GM06990 (cell line): ENCODE data around the gene TPSG1.

Source experiments
- DNase-seq: peaks from one replicate; pipeline ENCODE4 v3.0.0-alpha.2; 2011; ENCODE audit not compliant: insufficient read length; ENCODE audit errors: extremely low read depth
- H3K27me3 ChIP-seq: replicated peaks from 2 replicates; pipeline ENCODE4 v1.6.0; 2011; ENCODE audit warnings: low read length; ENCODE audit not compliant: control insufficient read depth, insufficient read depth
- H3K36me3 ChIP-seq: 2 replicates; pipeline ENCODE4 v1.5.1; 2011; ENCODE audit warnings: low read length; ENCODE audit not compliant: control insufficient read depth, insufficient read depth
- H3K4me3 ChIP-seq: replicated peaks from 2 replicates; pipeline ENCODE4 v1.5.1; 2011; ENCODE audit warnings: low read depth, mild to moderate bottlenecking, control low read depth, low read length
- TF ChIP-seq, protein P1 (sequence below): IDR thresholded peaks from 2 replicates; pipeline ENCODE4 v1.5.1; 2011; ENCODE audit warnings: low read length, control low read depth, mild to moderate bottlenecking, inconsistent platforms; ENCODE audit not compliant: insufficient read depth, poor library complexity, severe bottlenecking

The TPSG1 gene

GRCh38 chr16:1177750-1178149, 47.3 kb downstream of the TPSG1 start:
- Histone ChIP-seq H3K36me3 (no peaks in the 10 kb centered on the region), H3K27me3 (no peaks in the 10 kb centered on the region), H3K4me3 (no peak overlapping the region)
- DNase-seq, result no peak
- TF ChIP-seq, protein P1, sequence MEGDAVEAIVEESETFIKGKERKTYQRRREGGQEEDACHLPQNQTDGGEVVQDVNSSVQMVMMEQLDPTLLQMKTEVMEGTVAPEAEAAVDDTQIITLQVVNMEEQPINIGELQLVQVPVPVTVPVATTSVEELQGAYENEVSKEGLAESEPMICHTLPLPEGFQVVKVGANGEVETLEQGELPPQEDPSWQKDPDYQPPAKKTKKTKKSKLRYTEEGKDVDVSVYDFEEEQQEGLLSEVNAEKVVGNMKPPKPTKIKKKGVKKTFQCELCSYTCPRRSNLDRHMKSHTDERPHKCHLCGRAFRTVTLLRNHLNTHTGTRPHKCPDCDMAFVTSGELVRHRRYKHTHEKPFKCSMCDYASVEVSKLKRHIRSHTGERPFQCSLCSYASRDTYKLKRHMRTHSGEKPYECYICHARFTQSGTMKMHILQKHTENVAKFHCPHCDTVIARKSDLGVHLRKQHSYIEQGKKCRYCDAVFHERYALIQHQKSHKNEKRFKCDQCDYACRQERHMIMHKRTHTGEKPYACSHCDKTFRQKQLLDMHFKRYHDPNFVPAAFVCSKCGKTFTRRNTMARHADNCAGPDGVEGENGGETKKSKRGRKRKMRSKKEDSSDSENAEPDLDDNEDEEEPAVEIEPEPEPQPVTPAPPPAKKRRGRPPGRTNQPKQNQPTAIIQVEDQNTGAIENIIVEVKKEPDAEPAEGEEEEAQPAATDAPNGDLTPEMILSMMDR, result no peak

DNA sequence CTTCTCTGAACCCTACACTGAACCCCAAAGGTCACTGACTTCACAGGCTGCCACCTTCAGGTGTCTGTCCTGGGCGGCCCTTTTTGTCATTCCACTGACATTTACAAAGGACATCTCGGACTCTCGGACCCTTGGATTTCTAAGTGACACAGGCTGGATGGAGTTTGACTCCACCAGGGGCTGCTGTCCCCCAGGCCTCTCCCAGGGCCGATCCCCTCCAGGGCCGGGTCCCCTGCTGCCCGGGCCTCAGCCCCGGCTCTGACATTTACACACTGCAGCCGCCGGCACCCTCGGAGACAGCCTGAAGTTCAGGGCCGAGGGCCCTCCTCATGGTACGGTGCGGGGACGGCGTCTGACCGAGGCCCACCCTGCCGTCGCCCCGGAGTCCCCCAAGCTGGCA, 48.0 kb downstream of the TPSG1 start:
- TF ChIP-seq, protein P1, result no peak
- no peaks in the 10 kb centered on the region for H3K27me3 ChIP-seq
- H3K4me3 ChIP-seq, result no peak overlapping the region
- H3K36me3 ChIP-seq, result no peaks in the 10 kb centered on the region
- no peak for DNase-seq

GRCh38 chr16:1176280-1176897, 48.7 kb downstream of the TPSG1 start:
- H3K36me3 ChIP-seq, result no peaks in the 10 kb centered on the region
- DNase-seq, result no peak
- no peak overlapping the region for H3K4me3 ChIP-seq
- TF ChIP-seq, protein P1, result no peak
- no peaks in the 10 kb centered on the region for H3K27me3 ChIP-seq

DNA sequence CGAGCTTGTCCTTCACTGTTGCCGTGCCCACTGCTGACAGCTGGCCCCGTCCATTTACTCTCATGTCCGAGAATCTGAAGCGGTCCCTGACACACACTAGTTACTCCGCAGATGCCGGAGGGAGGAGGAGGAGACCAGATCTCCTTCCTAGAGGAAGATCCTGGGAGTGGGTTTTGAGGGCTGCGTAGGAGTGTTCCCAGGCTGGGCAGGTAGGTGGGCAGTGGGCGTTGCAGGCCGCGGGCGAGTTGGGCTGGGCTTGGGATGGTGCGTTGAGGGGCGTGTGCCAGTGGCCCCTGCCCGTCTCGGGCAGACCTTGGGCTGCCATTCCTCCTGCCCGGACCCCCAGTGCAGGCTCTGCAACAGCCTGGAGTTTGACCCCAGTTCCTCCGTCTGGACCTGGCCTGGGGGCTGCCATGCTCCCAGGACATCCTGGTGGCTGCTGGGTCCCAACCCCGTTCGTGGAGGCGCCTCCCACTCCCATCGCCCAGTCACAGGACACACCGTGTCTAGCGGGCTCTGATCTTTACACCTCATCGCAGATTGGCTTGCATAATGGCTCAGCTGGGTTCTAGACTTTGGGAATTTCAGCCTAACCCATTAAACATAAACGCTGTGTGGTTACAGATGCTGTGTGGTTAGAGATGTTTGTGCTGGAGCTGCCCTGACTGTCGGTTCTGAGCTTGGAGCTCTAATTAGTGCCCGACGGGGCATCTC, 49.3 kb downstream of the TPSG1 start:
- no peaks in the 10 kb centered on the region for H3K27me3 ChIP-seq

DNA sequence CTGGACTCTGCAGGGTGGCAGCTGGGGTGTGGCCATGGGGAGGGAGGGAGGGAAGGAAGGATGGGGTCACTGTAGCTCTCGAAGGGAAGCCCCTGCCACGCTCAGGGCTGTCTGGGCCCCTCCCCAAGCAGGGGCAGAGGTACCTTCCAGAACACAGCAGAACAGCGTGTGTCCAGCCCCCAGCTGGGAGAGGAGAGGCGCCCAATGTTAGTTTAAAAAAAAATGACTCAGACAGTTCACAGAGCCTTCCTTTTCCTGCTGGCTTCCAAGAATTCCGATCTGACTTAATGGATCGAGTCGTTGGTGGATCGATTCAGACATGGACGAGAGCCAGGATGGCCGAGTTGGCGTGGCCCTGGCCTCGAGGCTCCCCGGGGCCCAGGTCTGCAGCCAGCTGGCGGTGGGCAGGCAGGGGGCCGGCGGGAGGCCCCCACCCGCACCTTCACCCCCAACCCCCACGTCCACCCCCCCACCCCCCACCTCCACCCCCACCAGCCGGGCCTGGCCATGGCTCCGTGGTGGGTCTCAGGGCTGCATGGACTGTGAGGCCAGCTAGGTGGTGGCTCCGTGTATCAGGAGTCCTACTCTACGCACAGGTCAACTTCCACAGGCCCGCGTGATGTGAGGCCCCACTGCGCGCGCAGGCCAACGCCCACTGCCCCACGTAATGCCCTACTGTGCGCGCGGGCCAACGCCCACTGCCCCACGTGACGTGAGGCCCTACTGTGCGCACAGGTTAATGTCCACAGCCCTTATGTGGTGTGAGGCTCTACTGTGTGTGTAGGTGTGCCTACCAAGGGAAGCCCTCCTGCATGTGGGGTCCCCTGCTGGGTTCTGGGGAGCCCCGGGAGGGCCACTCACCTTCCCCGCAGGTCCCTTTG, 50.4 kb downstream of the TPSG1 start:
- TF ChIP-seq, protein P1, result no peak

More for the DNA sequence above, 49.3 kb downstream of the TPSG1 start:
- no peaks in the 10 kb centered on the region for H3K36me3 ChIP-seq
- DNase-seq, result no peak
- TF ChIP-seq, protein P1, result no peak
- H3K4me3 ChIP-seq, result no peak overlapping the region

More for the DNA sequence above, 50.4 kb downstream of the TPSG1 start:
- DNase-seq, result no peak
- Histone ChIP-seq H3K36me3 (no peaks in the 10 kb centered on the region), H3K4me3 (no peak overlapping the region), H3K27me3 (no peaks in the 10 kb centered on the region)
